ENCODE data around the gene PHC3. TPM values are rescaled to one million over a fixed set of nuclear protein-coding genes. Genes with fewer than 3 reads are reported as not detected.

Gene PHC3
- total RNA-seq, 1 experiment from 2014 or later, result 55.4 TPM

DNA sequence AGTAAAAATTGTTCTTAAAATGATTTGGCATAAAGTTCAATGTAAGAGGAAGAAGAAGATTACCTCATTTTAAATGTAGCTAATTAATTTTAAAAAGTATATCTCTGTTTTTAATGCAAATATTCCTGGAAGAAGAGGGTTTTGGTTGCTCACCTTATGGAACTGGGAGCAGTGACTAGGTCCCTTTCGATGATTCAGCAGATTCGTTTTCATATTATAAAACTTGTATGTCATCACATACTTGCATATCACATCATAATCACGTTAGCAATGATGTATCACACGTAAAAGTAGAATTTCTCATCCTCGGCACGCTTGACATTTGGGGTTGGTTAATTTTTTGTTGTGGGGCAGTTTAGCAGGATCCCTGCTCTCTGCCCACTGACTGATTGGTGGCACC, 96.1 kb downstream of the PHC3 start:
- Histone ChIP-seq H3K4me1 (ENCODE audit: insufficient read depth, low read length, poor library complexity, severe bottlenecking) (no peaks in the 10 kb centered on the region), H3K4me3 (ENCODE audit: low read depth, low read length, poor library complexity, severe bottlenecking) (no peak overlapping the region), H3K27me3 (replicated peaks; ENCODE audit: insufficient read depth, low read depth, low read length, poor library complexity) (no peaks in the 10 kb centered on the region), H3K9me3 (ENCODE audit: low read depth, low read length, poor library complexity, severe bottlenecking) (no peaks in the 10 kb centered on the region), H3K27ac (ENCODE audit: low read depth, low read length, poor library complexity, severe bottlenecking) (no peak overlapping the region), H3K36me3 (ENCODE audit: insufficient read depth, low read length, poor library complexity, severe bottlenecking) (peaks cover 22% of the 10 kb centered on the region)
- no peak for DNase-seq (ENCODE audit: low spot score)
- no peak for TF ChIP-seq EZH2 (IDR thresholded peaks at IDR 0.05; ENCODE audit: borderline replicate concordance, low read depth, low read length, poor library complexity, severe bottlenecking)
- TF ChIP-seq, protein P1, sequence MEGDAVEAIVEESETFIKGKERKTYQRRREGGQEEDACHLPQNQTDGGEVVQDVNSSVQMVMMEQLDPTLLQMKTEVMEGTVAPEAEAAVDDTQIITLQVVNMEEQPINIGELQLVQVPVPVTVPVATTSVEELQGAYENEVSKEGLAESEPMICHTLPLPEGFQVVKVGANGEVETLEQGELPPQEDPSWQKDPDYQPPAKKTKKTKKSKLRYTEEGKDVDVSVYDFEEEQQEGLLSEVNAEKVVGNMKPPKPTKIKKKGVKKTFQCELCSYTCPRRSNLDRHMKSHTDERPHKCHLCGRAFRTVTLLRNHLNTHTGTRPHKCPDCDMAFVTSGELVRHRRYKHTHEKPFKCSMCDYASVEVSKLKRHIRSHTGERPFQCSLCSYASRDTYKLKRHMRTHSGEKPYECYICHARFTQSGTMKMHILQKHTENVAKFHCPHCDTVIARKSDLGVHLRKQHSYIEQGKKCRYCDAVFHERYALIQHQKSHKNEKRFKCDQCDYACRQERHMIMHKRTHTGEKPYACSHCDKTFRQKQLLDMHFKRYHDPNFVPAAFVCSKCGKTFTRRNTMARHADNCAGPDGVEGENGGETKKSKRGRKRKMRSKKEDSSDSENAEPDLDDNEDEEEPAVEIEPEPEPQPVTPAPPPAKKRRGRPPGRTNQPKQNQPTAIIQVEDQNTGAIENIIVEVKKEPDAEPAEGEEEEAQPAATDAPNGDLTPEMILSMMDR (conservative IDR thresholded peaks at IDR 0.05; ENCODE audit: low read depth, low read length), result no peak
- BruUV-seq (replicated peaks), result no TSS peak
- CTCF ChIA-PET, result no interaction called here
- POLR2A ChIA-PET (ENCODE audit: low non-redundant PET), result no interaction called here
- intact Hi-C loops (cut with micrococcal nuclease; ENCODE audit: unreplicated experiment), result no loop called here

DNA sequence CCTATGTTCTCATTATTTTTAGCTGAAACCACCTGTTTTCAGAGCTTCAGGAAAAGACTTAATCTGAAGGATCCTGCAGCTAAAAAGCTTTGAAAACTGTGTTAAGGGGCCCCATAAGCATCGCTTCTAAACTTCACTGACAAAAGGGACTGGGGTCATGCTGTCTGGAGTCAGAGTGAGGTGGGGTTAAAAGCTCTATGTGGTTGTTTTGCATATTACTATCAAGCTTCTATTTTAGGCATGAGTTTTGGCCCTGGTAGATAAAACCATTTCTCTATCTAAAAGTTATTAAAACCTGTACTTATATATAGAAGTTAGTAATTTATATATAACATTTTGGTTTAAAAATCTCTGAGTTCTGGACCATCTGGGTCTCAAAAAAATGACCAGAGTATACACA, 98.2 kb downstream of the PHC3 start:
- CTCF ChIA-PET, result no interaction called here
- intact Hi-C loops (cut with micrococcal nuclease; ENCODE audit: unreplicated experiment), result no loop called here
- no TSS peak for BruUV-seq (replicated peaks)
- Histone ChIP-seq H3K4me3 (ENCODE audit: low read depth, low read length, poor library complexity, severe bottlenecking) (no peak overlapping the region), H3K27me3 (replicated peaks; ENCODE audit: insufficient read depth, low read depth, low read length, poor library complexity) (no peaks in the 10 kb centered on the region), H3K9me3 (ENCODE audit: low read depth, low read length, poor library complexity, severe bottlenecking) (no peaks in the 10 kb centered on the region), H3K27ac (ENCODE audit: low read depth, low read length, poor library complexity, severe bottlenecking) (no peak overlapping the region), H3K4me1 (ENCODE audit: insufficient read depth, low read length, poor library complexity, severe bottlenecking) (peaks cover 14% of the 10 kb centered on the region), H3K36me3 (ENCODE audit: insufficient read depth, low read length, poor library complexity, severe bottlenecking) (peaks cover 16% of the 10 kb centered on the region)
- TF ChIP-seq EZH2 (IDR thresholded peaks at IDR 0.05; ENCODE audit: borderline replicate concordance, low read depth, low read length, poor library complexity, severe bottlenecking), result no peak
- DNase-seq (ENCODE audit: low spot score), result no peak
- POLR2A ChIA-PET (ENCODE audit: low non-redundant PET), result interaction anchor here (0.5 to 0.6 kb wide), 2 partner anchors 9 to 39 kb away, joined by 3 read pairs; no protein-coding TSS in a partner anchor

DNA sequence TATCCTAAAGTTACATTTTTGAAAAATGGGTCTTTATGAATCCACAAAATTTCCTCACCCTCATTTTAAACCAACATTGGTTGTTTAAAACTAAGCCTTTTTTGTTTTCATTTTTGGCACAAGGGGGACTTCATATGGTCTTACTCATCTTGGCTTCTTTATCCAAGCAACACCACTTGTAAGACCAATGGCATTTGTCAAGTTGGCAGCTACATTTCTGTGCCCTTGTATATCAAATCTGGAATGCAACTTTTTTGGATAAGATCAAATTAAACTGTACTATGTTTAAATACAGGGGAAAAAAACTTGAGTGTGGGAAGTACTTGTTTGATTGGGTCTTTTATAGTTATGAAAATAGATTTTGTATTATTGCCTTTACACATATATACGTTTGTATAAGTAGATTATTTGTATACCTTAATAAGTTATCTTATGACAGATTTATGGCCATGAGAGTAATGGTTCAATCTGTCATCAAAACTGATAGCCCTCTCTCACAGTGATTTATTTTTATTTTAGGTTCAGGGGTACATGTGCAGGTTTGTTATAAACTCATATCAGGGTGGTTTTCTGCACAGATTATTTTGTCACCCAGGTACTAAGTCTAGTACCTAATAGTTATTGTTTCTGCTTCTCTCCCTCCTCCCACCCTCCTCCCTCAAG, 100.3 kb downstream of the PHC3 start:
- Histone ChIP-seq H3K27ac (ENCODE audit: low read depth, low read length, poor library complexity, severe bottlenecking) (no peak overlapping the region), H3K4me3 (ENCODE audit: low read depth, low read length, poor library complexity, severe bottlenecking) (no peak overlapping the region), H3K9me3 (ENCODE audit: low read depth, low read length, poor library complexity, severe bottlenecking) (no peaks in the 10 kb centered on the region), H3K4me1 (ENCODE audit: insufficient read depth, low read length, poor library complexity, severe bottlenecking) (peaks cover 14% of the 10 kb centered on the region), H3K27me3 (replicated peaks; ENCODE audit: insufficient read depth, low read depth, low read length, poor library complexity) (no peaks in the 10 kb centered on the region), H3K36me3 (ENCODE audit: insufficient read depth, low read length, poor library complexity, severe bottlenecking) (peaks cover 14% of the 10 kb centered on the region)
- intact Hi-C loops (cut with micrococcal nuclease; ENCODE audit: unreplicated experiment), result no loop called here
- ChIA-PET POLR2A (ENCODE audit: low non-redundant PET) (no interaction called here), CTCF (no interaction called here)
- TF ChIP-seq, protein P1 (conservative IDR thresholded peaks at IDR 0.05; ENCODE audit: low read depth, low read length), result no peak
- TF ChIP-seq EZH2 (IDR thresholded peaks at IDR 0.05; ENCODE audit: borderline replicate concordance, low read depth, low read length, poor library complexity, severe bottlenecking), result no peak
- no TSS peak for BruUV-seq (replicated peaks)
- DNase-seq (ENCODE audit: low spot score), result no peak

DNA sequence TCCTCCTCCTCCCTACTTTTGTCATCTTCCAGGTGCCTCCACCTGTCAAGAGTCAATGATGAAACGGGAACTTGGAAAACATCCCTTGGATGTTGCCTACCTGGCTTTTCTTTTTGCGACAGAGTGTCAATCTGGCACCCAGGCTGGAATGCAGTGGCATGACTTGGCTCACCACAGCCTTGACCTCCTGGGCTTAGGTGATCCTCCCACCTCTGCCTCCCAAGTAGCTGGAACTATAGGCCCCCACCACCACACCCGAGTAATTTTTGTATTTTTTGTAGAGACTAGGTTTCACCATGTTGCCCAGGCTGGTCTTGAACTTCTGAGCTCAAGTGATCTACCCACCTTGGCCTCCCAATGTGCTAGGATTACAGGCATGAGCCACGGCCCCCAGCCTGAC, 100.9 kb downstream of the PHC3 start:
- Histone ChIP-seq H3K4me3 (ENCODE audit: low read depth, low read length, poor library complexity, severe bottlenecking) (no peak overlapping the region), H3K4me1 (ENCODE audit: insufficient read depth, low read length, poor library complexity, severe bottlenecking) (peaks cover 14% of the 10 kb centered on the region), H3K27ac (ENCODE audit: low read depth, low read length, poor library complexity, severe bottlenecking) (no peak overlapping the region), H3K27me3 (replicated peaks; ENCODE audit: insufficient read depth, low read depth, low read length, poor library complexity) (no peaks in the 10 kb centered on the region), H3K36me3 (ENCODE audit: insufficient read depth, low read length, poor library complexity, severe bottlenecking) (peaks cover 9% of the 10 kb centered on the region), H3K9me3 (ENCODE audit: low read depth, low read length, poor library complexity, severe bottlenecking) (no peaks in the 10 kb centered on the region)
- TF ChIP-seq, protein P1 (conservative IDR thresholded peaks at IDR 0.05; ENCODE audit: low read depth, low read length), result no peak
- TF ChIP-seq EZH2 (IDR thresholded peaks at IDR 0.05; ENCODE audit: borderline replicate concordance, low read depth, low read length, poor library complexity, severe bottlenecking), result no peak
- BruUV-seq (replicated peaks), result no TSS peak
- CTCF ChIA-PET, result no interaction called here
- POLR2A ChIA-PET (ENCODE audit: low non-redundant PET), result no interaction called here
- intact Hi-C loops (cut with micrococcal nuclease; ENCODE audit: unreplicated experiment), result no loop called here
- DNase-seq (ENCODE audit: low spot score), result no peak
